OCI-LY7 (cell line): ENCODE data around the gene CREG2. TPM values are rescaled to one million over a fixed set of nuclear protein-coding genes. Genes with fewer than 3 reads are reported as not detected.

Experiments
- BruUV-seq: library from RNA; stranded (reverse); fragments of 400-500 nt; replicated peaks from 2 replicates; lab custom pipeline; 2021; lab: Mats Ljungman, UMichigan
- CTCF ChIA-PET: fragments of 300-600 bp; sonication (Branson Sonifier 250); formaldehyde crosslinking; loops from one replicate; lab custom pipeline; 2022; ENCODE audit warnings: antibody characterized with exemption; ENCODE audit not compliant: unreplicated experiment; lab: Charles Lee
- POLR2A ChIA-PET: fragments of 300-600 bp; sonication (Branson Sonifier 250); formaldehyde crosslinking; loops from one replicate; lab custom pipeline; 2022; ENCODE audit warnings: antibody characterized with exemption; lab: Charles Lee
- DNase-seq: peaks from one replicate; pipeline ENCODE4 v3.0.0-alpha.2; 2015; ENCODE audit warnings: low spot score
- H2AFZ ChIP-seq: fragments of 200-600 bp; sonication (generic), shearing (Covaris generic); 2 replicates; pipeline ENCODE4 v1.6.1; 2014; ENCODE audit warnings: mild to moderate bottlenecking, antibody characterized with exemption, low read length, moderate library complexity
- H3K27ac ChIP-seq: fragments of 200-600 bp; sonication (generic); 2 replicates; pipeline ENCODE4 v1.5.1; 2014; ENCODE audit warnings: mixed run types, low read depth, mild to moderate bottlenecking, moderate library complexity, low read length, inconsistent platforms; ENCODE audit not compliant: poor library complexity, severe bottlenecking
- H3K36me3 ChIP-seq: fragments of 200-600 bp; sonication (generic); 2 replicates; pipeline ENCODE4 v1.6.1; 2014; ENCODE audit warnings: mild to moderate bottlenecking, antibody characterized with exemption, low read length, moderate library complexity, mixed read lengths; ENCODE audit not compliant: insufficient read depth
- H3K4me1 ChIP-seq: fragments of 200-600 bp; sonication (generic); 2 replicates; pipeline ENCODE4 v1.5.1; 2014; ENCODE audit warnings: mild to moderate bottlenecking, low read length; ENCODE audit not compliant: insufficient read depth, poor library complexity, severe bottlenecking
- H3K4me2 ChIP-seq: fragments of 200-600 bp; sonication (generic); 2 replicates; pipeline ENCODE4 v1.6.1; 2014; ENCODE audit warnings: mild to moderate bottlenecking, low read length
- H3K4me3 ChIP-seq: fragments of 200-600 bp; sonication (generic); 2 replicates; pipeline ENCODE4 v1.5.1; 2014; ENCODE audit warnings: mild to moderate bottlenecking, low read depth, low read length; ENCODE audit not compliant: poor library complexity, severe bottlenecking
- H3K79me2 ChIP-seq: fragments of 200-600 bp; sonication (generic); 2 replicates; pipeline ENCODE4 v1.6.1; 2016; ENCODE audit warnings: low read depth, mild to moderate bottlenecking, low read length, moderate library complexity, mixed read lengths; ENCODE audit not compliant: insufficient read depth
- H3K9me2 ChIP-seq: fragments of 200-600 bp; sonication (generic); 2 replicates; pipeline ENCODE4 v1.6.1; 2016; ENCODE audit warnings: mild to moderate bottlenecking, low read length, mixed read lengths; ENCODE audit not compliant: insufficient read depth
- H3K9me3 ChIP-seq: fragments of 200-600 bp; sonication (generic); 2 replicates; pipeline ENCODE4 v1.6.1; 2014; ENCODE audit warnings: mild to moderate bottlenecking, mixed run types, low read length, mixed read lengths
- H4K20me1 ChIP-seq: fragments of 200-600 bp; sonication (generic); 2 replicates; pipeline ENCODE4 v1.6.1; 2014; ENCODE audit warnings: mild to moderate bottlenecking, antibody characterized with exemption, low read length, moderate library complexity, mixed read lengths; ENCODE audit not compliant: insufficient read depth
- CTCF ChIP-seq: fragments of 200-600 bp; sonication (generic); conservative IDR thresholded peaks from 2 replicates; pipeline ENCODE4 v1.5.1; 2014; ENCODE audit warnings: mild to moderate bottlenecking, antibody characterized with exemption, low read length, moderate library complexity, mixed read lengths
- EZH2phosphoT487 ChIP-seq: fragments of 200-600 bp; sonication (generic); IDR thresholded peaks from 2 replicates; pipeline ENCODE4 v1.6.1; 2018; ENCODE audit warnings: low read depth, borderline replicate concordance, mild to moderate bottlenecking, mixed run types, antibody characterized with exemption, low read length, moderate library complexity, mixed read lengths
- intact Hi-C: fragments of 100-400 bp; cut with micrococcal nuclease; formaldehyde crosslinking; loops from one replicate; pipeline ENCODE4 v1.10.0; 2022; ENCODE audit not compliant: unreplicated experiment
- total RNA-seq, 2 experiments: library from RNA; depleted of rRNA in 1 of 2; stranded (reverse); fragments of >200 nt in 1 of 2; shearing (Covaris generic) in 1 of 2; gene quantifications; 2 replicates each; pipeline ENCODE4 v1.2.3, GENCODE V29; 2014 to 2022

CREG2 gene
- total RNA-seq, 2 experiments from 2014 or later: not detected

- ChIA-PET CTCF (no interaction called here), POLR2A (no interaction called here)
- no peaks in the 10 kb centered on the region for H3K79me2 ChIP-seq
- no peak overlapping the region for H3K4me3 ChIP-seq
- H3K9me2 ChIP-seq: no peaks in the 10 kb centered on the region
- H3K9me3 ChIP-seq: no peaks in the 10 kb centered on the region
- TF ChIP-seq CTCF (no peak), EZH2phosphoT487 (no peak)
- intact Hi-C loops: no loop called here
- no peaks in the 10 kb centered on the region for H3K4me1 ChIP-seq
- no peak overlapping the region for H2AFZ ChIP-seq
- H3K27ac ChIP-seq: no peak overlapping the region
- H3K4me2 ChIP-seq: no peak overlapping the region
- no peaks in the 10 kb centered on the region for H4K20me1 ChIP-seq
- no peak for DNase-seq
- H3K36me3 ChIP-seq: no peaks in the 10 kb centered on the region
- no TSS peak for BruUV-seq
Observed at GRCh38 chr2:101356521-101356920, 30.8 kb downstream of the CREG2 start.

- H2AFZ ChIP-seq: no peak overlapping the region
- no peaks in the 10 kb centered on the region for H3K79me2 ChIP-seq
- CTCF ChIA-PET: no interaction called here
- H3K4me2 ChIP-seq: no peak overlapping the region
- H3K9me2 ChIP-seq: no peaks in the 10 kb centered on the region
- no peaks in the 10 kb centered on the region for H3K9me3 ChIP-seq
- POLR2A ChIA-PET: no interaction called here
- DNase-seq: no peak
- H3K36me3 ChIP-seq: no peaks in the 10 kb centered on the region
- BruUV-seq: no TSS peak
- no peak overlapping the region for H3K4me3 ChIP-seq
- no peak for TF ChIP-seq EZH2phosphoT487
- H3K27ac ChIP-seq: no peak overlapping the region
- H4K20me1 ChIP-seq: no peaks in the 10 kb centered on the region
- intact Hi-C loops: no loop called here
- H3K4me1 ChIP-seq: no peaks in the 10 kb centered on the region
Observed at GRCh38 chr2:101356055-101356454, 31.2 kb downstream of the CREG2 start.

- Histone ChIP-seq H3K4me1 (no peaks in the 10 kb centered on the region), H3K4me2 (no peak overlapping the region), H3K9me2 (no peaks in the 10 kb centered on the region), H3K27ac (no peak overlapping the region), H3K79me2 (no peaks in the 10 kb centered on the region), H4K20me1 (no peaks in the 10 kb centered on the region), H2AFZ (no peak overlapping the region), H3K4me3 (no peak overlapping the region), H3K36me3 (no peaks in the 10 kb centered on the region), H3K9me3 (no peaks in the 10 kb centered on the region)
- TF ChIP-seq EZH2phosphoT487: no peak
- TF ChIP-seq CTCF: no peak
- ChIA-PET POLR2A (no interaction called here), CTCF (no interaction called here)
- BruUV-seq: no TSS peak
- DNase-seq: no peak
- intact Hi-C loops: no loop called here
Observed at GRCh38 chr2:101355401-101356054, 31.8 kb downstream of the CREG2 start.
